ENCODE results near the gene IL17RC. TPM values are rescaled to one million over a fixed set of nuclear protein-coding genes. Genes with fewer than 3 reads are reported as not detected.
"Not testable (repeated sequence)": the region's sequence is repeated elsewhere in the genome, so short reads cannot be mapped to it uniquely, and the experiment has no call there.

The IL17RC gene
- total RNA-seq, 1 experiment from 2014 or later, result 50.6 TPM

DNA sequence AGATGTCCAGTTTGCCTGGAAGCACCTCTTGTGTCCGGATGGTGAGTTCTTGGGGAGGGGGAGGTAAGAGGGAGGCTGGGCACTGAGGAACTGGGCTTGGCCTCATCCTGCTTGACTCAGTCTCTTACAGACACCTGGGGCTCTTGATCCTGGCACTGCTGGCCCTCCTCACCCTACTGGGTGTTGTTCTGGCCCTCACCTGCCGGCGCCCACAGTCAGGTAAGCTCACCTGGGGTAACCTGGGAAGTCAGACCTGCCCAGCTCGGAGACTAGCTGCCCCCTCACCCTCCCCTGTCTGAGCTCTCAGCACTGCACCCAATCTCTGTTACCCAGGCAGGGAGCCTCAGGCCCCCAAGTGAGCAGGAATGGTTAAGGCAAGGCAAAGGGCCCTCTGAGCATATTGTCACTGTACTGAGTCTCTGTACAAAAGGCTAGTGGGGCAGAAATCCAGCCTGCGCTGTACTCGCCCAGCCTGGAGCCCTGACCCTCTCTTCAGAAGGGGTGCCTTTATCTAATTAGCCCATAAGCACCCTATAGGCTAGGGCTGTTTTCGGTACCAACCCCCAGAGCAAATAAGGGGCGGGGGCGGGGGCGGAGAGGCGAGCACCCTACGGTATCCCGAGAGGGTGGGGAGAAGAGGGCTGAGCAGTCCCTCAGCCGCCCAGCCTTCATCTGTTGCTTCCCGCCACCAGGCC is 2.2 kb upstream of the IL17RC start:
- DNase-seq (ENCODE audit: low spot score), result no peak

DNA sequence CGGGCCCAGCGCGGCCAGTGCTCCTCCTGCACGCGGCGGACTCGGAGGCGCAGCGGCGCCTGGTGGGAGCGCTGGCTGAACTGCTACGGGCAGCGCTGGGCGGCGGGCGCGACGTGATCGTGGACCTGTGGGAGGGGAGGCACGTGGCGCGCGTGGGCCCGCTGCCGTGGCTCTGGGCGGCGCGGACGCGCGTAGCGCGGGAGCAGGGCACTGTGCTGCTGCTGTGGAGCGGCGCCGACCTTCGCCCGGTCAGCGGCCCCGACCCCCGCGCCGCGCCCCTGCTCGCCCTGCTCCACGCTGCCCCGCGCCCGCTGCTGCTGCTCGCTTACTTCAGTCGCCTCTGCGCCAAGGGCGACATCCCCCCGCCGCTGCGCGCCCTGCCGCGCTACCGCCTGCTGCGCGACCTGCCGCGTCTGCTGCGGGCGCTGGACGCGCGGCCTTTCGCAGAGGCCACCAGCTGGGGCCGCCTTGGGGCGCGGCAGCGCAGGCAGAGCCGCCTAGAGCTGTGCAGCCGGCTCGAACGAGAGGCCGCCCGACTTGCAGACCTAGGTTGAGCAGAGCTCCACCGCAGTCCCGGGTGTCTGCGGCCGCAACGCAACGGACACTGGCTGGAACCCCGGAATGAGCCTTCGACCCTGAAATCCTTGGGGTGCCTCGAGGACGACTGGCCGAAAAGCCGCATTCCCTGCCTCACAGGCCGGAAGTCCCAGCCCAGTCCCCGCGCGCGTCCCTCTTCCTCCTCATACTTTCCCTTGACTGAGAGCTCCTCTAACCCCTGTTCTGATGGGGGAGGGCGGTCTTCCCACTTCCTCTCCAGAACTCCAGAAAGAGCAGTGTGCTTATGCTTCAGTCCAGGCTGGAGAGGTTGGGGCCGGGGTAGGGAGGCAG is 1.4 kb upstream of the IL17RC start:
- DNase-seq (ENCODE audit: low spot score), result peak; percentile 39

DNA sequence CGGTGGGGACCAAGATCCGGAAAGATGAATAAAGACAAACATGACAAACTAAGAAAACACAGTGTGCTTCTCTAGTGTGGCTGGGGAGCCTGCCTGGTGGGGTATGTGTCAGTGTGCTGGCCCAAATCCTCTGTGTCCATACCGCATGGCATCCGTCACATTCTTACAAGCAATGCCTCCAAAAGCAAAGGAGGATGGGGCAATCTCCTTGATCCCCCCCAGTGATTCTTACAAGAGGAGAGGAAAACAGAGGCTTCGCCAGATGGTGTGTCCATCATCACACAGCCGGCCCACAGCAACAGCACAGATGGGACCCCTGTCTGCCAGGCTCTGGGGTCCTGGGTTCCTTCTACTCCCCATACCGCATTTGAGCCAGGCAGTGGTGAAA is 558 bp upstream of the IL17RC start:
- no peak for DNase-seq (ENCODE audit: low spot score)

DNA sequence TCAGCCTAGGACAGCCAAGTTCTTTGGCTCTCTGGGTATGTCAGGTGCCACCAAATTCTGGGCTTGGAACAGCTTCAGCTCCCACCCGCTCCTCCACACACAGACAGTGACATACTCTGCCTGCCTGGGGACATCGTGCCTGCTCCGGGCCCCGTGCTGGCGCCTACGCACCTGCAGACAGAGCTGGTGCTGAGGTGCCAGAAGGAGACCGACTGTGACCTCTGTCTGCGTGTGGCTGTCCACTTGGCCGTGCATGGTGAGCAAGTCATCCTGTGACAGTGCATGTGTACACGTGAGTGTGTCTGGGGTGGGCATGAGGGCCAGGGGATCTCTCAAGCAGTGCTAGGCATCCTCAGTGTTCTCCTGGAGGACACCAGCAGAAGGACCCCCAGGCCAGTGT is 922 bp downstream of the IL17RC start:
- DNase-seq (ENCODE audit: low spot score), result no peak

DNA sequence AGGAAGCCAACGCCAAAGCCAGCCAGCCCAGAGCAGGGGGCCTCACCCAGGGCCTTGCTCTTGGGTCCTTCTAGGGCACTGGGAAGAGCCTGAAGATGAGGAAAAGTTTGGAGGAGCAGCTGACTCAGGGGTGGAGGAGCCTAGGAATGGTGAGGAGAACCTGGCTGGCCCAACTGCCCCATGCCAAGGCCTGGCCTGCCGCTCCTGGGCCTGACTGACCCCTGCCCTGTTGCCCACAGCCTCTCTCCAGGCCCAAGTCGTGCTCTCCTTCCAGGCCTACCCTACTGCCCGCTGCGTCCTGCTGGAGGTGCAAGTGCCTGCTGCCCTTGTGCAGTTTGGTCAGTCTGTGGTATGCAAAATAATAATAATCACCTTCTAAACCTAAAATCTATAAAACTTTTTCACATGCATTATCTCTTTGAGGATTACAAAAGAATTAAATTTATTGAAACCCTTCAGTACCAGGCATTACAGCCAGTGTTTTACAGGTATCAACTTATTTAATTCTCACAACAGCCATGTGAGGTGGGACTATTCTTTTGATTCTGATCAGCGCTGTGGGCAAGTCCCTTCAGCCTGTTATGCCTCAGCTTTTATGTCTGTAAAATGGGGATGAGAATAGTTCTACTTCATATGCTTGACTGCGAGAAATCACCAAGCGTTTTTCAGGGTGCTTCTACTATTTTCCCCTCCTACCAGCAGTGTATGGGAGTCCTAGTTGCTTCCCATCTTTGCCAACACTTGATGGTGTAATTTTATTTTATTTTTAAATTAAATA is 1.6 kb downstream of the IL17RC start:
- DNase-seq (ENCODE audit: low spot score), result no peak

DNA sequence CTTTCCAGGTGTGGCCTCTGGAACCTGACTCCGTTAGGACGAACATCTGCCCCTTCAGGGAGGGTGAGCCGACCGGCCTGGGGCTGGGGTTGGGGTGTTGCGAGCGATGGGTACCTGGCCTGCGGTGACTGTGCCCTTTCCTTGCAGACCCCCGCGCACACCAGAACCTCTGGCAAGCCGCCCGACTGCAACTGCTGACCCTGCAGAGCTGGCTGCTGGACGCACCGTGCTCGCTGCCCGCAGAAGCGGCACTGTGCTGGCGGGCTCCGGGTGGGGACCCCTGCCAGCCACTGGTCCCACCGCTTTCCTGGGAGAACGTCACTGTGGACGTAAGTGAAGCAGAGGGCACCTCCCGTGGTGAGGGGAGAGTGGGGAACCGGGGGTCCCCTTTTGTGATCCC is 11.3 kb downstream of the IL17RC start:
- no peak for DNase-seq (ENCODE audit: low spot score)

DNA sequence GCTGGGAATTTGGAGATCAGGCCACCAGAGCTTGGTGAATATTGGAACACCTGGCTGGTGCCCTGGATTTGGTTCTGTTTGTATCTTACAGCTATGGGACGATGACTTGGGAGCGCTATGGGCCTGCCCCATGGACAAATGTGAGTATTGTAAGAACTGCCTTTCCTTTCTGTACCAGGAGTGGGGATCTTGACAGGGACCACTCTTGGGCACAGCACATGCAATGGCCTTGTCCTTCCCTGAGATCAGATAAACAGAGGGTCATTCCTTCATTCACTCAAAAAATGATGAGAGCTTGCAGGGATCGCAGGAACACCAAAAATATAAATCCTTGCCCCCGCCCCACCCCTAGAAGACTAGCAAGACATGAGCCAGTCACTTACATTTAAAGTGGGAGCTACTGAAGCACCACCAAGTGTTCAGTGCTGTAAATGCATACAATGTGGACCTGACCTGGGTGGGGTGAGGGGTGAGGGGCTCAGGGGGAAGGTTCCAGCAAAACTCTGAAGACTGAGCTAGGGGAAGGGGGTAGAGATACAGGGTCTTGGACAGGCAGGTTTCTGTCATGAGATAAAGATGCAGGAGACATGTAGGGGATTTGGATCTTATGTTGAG is 14.0 kb downstream of the IL17RC start:
- no peak for DNase-seq (ENCODE audit: low spot score)

DNA sequence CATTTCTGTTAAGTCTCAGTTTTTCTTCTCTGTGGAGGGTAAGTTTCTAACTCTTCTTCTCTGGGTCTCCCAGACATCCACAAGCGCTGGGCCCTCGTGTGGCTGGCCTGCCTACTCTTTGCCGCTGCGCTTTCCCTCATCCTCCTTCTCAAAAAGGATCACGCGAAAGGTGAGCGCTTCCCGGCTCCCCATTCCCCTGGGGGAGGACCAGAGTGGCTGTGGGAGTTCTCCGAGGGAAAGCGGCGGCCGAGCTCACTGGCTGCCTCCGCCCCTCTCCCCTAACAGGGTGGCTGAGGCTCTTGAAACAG is 15.6 kb downstream of the IL17RC start:
- DNase-seq (ENCODE audit: low spot score), result no peak

DNA sequence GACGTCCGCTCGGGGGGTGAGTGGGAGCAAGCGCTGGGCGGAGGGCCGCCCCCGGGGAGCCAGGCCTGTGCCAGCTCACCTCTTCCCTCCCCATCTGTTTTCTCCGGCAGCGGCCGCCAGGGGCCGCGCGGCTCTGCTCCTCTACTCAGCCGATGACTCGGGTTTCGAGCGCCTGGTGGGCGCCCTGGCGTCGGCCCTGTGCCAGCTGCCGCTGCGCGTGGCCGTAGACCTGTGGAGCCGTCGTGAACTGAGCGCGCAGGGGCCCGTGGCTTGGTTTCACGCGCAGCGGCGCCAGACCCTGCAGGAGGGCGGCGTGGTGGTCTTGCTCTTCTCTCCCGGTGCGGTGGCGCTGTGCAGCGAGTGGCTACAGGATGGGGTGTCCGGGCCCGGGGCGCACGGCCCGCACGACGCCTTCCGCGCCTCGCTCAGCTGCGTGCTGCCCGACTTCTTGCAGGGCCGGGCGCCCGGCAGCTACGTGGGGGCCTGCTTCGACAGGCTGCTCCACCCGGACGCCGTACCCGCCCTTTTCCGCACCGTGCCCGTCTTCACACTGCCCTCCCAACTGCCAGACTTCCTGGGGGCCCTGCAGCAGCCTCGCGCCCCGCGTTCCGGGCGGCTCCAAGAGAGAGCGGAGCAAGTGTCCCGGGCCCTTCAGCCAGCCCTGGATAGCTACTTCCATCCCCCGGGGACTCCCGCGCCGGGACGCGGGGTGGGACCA is 16.1 kb downstream of the IL17RC start:
- peak; percentile 65 for DNase-seq (ENCODE audit: low spot score)

DNA sequence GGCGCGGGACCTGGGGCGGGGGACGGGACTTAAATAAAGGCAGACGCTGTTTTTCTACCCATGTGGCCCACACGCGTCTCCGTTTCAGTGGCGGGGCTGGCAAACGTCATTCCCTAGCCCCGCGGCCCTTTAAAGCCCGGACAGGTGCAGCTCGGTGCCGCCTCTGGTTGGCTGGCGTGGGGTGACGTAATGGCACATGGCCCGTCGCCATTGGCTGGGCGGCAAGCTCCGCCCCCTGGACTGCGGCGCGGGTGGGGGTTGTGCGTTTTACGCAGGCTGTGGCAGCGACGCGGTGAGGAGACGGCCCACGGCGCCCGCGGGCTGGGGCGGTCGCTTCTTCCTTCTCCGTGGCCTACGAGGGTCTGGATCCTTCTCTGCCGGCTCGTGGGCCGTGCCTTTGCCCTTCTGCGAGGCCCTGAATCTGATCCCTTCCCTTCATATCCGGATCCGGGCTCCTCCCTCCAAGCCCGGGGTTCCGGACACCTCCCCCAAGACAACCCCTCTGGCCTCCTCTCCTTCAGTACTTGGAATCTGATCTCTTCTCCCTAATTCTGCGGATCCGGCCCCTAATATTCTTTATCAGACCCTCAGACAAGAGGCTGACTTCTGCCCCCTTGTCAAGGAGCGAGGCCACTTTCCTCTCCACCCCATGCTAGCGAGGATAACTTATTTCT is 16.8 kb downstream of the IL17RC start, which contains the start of gene CRELD1:
Gene CRELD1, plus strand, starts transcription at position 274 of the 674 bp plus-strand sequence. CDS start 605 bp downstream, outside the sequence.
- peak; percentile 88 for DNase-seq (ENCODE audit: low spot score)

DNA sequence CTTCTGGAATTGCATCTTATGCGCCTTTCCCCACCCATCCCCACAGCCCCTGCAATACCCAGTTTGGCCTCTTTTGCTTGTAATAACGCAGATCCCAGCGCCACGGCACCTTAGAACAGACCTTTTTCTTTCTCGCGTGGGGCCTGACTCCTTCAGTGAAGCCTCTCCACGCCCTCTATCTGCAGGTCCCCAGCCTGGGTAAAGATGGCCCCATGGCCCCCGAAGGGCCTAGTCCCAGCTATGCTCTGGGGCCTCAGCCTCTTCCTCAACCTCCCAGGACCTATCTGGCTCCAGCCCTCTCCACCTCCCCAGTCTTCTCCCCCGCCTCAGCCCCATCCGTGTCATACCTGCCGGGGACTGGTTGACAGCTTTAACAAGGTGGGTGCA is 17.3 kb downstream of the IL17RC start:
- DNase-seq (ENCODE audit: low spot score), result no peak

DNA sequence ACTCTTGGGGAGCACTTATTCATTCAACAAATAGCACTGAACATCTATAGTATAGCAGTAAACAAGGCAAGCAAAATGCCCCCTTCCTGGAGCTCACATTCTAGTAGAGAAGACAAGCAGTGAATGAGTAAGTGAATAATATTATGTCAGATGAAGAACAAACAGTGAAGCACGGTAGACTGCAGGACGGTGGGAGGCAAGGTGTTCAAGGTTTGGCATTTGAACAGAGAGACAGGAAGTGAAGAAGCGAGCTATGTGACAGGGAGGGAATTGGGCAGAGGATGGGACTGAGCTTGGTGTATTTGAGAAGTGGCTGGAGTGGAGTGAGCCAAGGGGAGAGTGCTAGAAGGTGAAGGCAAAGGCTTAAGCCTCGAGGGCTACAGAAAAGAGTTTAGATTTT is 18.1 kb downstream of the IL17RC start:
- no peak for DNase-seq (ENCODE audit: low spot score)

DNA sequence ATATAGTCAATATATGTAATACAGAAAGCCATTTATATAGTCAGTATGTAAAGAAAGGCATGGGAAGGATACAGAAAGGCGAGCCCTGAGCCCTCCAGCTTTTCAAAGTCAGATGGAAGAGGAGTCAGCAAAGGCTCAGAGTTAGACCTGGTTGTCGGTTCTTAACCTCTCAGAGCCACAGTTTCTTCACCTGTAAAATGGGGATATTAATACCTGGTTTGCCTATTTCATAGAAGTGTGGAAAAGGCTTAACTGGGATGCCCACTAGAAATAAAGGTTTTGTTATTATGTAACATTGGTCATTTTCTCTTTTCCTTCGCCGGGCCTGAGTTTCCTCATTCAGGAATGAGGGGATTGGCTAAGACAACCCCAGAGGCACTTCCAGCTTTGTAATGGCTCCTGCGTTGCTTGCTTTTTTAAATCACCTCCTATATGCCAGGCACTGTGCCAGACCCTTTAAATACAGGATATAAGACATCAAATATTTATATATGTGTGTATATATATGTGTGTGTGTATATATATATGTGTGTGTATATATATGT is 19.1 kb downstream of the IL17RC start:
- DNase-seq (ENCODE audit: low spot score), result no peak

DNA sequence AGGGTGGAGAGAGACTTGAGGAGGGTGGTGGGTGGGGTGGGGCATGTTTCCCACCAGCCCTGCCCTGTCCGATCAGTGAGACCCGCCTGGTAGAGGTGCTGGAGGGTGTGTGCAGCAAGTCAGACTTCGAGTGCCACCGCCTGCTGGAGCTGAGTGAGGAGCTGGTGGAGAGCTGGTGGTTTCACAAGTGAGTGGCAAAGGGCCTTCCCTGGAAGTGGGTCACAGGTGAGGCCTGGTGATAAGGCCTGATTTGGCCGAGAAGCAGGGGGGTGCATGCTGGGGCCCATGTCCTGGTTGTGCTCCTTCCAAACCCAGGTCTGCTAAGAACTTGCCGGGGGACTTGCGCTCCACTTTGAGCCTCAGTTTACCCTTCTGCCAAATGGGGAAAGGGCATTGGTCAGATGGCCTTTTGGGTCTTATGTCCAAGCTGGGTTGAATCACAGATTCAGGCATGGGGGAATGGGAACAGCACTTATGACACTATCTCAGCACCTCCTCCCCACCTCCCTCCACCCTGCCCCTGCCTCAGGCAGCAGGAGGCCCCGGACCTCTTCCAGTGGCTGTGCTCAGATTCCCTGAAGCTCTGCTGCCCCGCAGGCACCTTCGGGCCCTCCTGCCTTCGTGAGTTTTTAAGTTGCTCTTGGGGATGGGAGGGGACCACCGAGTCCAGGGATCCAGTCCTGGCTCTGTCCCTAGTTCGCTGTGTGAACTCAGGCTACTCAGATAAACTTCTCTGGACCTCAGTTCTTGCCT is 20.8 kb downstream of the IL17RC start:
- DNase-seq (ENCODE audit: low spot score), result no peak

DNA sequence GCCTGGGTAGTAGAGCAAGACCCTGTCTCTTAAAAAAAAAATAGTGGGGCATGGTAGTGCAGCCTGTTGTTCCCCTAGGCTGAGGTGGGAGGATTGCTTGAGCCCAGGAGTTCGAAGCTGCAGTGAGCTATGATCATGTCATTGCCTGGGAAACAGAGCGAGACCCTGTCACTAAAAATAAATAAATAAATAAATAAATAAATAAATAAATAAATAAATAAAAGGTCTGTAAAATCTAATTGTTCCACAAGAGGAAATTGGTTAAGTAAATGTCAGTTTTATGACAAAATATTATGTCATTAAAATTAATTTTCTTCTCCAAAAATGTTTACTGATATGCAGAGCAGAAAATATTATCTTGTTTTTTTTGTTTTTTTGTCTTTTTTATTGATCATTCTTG is 22.1 kb downstream of the IL17RC start:
- no peak for DNase-seq (ENCODE audit: low spot score)

DNA sequence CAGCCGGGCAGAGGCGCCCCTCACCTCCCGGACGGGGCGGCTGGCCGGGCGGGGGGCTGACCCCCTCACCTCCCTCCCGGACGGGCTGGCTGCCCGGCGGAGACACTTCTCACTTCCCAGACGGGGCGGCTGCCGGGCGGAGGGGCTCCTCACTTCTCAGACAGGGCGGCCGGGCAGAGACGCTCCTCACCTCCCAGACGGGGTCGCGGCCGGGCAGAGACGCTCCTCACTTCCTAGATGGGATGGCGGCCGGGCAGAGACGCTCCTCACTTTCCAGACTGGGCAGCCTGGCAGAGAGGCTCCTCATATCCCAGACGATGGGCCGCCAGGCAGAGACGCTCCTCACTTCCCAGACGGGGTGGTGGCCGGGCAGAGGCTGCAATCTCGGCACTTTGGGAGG is 23.0 kb downstream of the IL17RC start:
- not testable (repeated sequence) for DNase-seq (ENCODE audit: low spot score)

DNA sequence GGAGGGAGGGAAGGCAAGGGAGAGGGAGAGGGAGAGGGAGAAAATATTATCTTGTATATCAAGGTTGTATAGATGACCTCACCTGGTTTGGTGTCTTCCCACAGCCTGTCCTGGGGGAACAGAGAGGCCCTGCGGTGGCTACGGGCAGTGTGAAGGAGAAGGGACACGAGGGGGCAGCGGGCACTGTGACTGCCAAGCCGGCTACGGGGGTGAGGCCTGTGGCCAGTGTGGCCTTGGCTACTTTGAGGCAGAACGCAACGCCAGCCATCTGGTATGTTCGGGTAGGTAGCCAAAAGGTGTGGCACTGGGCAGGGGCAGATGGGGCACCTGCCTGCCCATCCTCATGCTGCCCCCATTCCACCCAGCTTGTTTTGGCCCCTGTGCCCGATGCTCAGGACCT is 23.8 kb downstream of the IL17RC start:
- DNase-seq (ENCODE audit: low spot score), result no peak

DNA sequence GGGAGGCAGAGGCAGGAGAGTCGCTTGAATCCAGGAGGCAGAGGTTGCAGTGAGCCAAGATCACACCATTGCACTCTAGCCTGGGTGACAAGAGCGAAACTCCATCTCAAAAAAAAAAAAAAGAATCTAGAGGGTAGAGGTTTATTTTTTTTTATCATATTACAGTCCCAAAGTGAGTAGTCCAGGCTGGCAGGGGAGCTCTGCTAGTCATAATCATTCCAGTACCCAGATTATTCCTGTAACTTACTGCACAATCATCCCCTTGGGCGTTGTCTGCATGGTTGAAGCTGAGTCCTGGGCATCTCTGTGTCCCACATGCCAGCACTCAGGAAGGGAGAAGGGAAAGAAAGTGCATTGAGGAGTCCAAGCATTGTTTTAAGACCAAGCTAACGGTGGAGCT is 25.3 kb downstream of the IL17RC start:
- no peak for DNase-seq (ENCODE audit: low spot score)

DNA sequence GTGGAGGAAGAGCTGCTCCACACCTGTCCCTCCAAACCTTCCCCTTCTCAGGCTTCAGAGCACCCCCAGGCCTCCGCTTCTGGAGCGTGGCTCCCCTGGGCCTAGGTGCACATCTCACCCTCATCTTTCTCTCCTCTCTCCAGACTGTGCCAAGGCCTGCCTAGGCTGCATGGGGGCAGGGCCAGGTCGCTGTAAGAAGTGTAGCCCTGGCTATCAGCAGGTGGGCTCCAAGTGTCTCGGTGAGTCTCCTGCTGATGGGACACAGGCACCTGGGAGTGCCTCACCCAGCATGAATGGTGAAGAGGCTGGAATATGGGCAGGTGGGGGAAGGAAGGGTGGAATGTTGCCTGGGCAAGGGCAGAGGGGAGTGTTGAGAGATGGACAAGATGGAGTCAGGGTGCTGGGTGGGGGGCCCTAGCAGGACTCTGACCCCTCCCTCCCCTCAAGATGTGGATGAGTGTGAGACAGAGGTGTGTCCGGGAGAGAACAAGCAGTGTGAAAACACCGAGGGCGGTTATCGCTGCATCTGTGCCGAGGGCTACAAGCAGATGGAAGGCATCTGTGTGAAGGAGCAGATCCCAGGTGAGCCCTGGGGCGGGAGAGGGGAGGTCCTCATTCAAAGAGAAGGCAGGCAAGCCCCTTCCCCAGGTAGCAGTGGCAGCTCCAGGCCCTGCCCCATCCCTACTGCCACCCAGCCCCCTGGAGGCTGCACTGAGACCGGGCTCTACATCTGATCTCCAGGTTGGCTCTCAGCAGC is 26.2 kb downstream of the IL17RC start:
- no peak for DNase-seq (ENCODE audit: low spot score)
